Activated T-cell treated with anti-CD3 and anti-CD28 coated beads, Interleukin-2, amount 50 U/mL, for 72 hours (primary cell): ENCODE data around the gene RIPOR2. TPM values are rescaled to one million over a fixed set of nuclear protein-coding genes. Genes with fewer than 3 reads are reported as not detected.
"Not testable (repeated sequence)": the region's sequence is repeated elsewhere in the genome, so short reads cannot be mapped to it uniquely, and the experiment has no call there.

ENCODE experiments used
- ATAC-seq, 2 donors: fragments of 150-1000 bp; cut with Tn5 transposase; replicated peaks in 1 of 2; 2 replicates each; pipeline ENCODE4 v1.10.0; 2021; ENCODE audit warnings: moderate library complexity in 2 of 2, mild to moderate bottlenecking in 1 of 2
- DNase-seq, 2 donors: peaks; one replicate each; pipeline ENCODE4 v3.0.0; 2021 to 2022; ENCODE audit warnings: mixed read lengths in 1 of 2
- H3K27ac Mint-ChIP-seq: one replicate; pipeline ENCODE4 v1.8.0; 2022; ENCODE audit warnings: mild to moderate bottlenecking, moderate library complexity, mixed read lengths
- H3K27me3 Mint-ChIP-seq: one replicate; pipeline ENCODE4 v1.8.0; 2022; ENCODE audit warnings: low read depth, mixed read lengths
- H3K36me3 Mint-ChIP-seq, 2 donors: one replicate each; pipeline ENCODE4 v1.8.0; 2022; ENCODE audit warnings: mixed read lengths in 2 of 2, mild to moderate bottlenecking in 1 of 2; ENCODE audit not compliant: insufficient read depth in 2 of 2
- H3K4me1 Mint-ChIP-seq: one replicate; pipeline ENCODE4 v1.8.0; 2022; ENCODE audit warnings: low read depth, mixed read lengths
- H3K4me3 Mint-ChIP-seq, 2 donors: one replicate each; pipeline ENCODE4 v1.8.0; 2022; ENCODE audit warnings: mild to moderate bottlenecking in 2 of 2, mixed read lengths in 2 of 2, moderate library complexity in 2 of 2
- H3K9me3 Mint-ChIP-seq, 2 donors: one replicate each; pipeline ENCODE4 v1.8.0; 2022; ENCODE audit warnings: mixed read lengths in 2 of 2
- total RNA-seq, 2 donors: library from RNA; stranded (reverse); gene quantifications; one replicate each; pipeline ENCODE4 v1.2.3, GENCODE V29; 2022

The RIPOR2 gene
- total RNA-seq, 2 donors from 2014 or later: 67.0 to 69.7 TPM

GRCh38 chr6:24927985-24928745, 7.6 kb downstream of the RIPOR2 start:
- peaks cover 11 to 13% of the 10 kb centered on the region in 2 donors for H3K36me3 Mint-ChIP-seq

GRCh38 chr6:24927277-24927955, 8.3 kb downstream of the RIPOR2 start:
- H3K27me3 Mint-ChIP-seq: no peaks in the 10 kb centered on the region
- peaks cover 6 to 11% of the 10 kb centered on the region in 2 donors for H3K9me3 Mint-ChIP-seq
- peak overlapping the region; percentile 83 for H3K27ac Mint-ChIP-seq
- peak in 1 of 2 donors; percentile 56 for DNase-seq
- peaks cover 99% of the 10 kb centered on the region for H3K4me1 Mint-ChIP-seq
- peaks cover 11 to 13% of the 10 kb centered on the region in 2 donors for H3K36me3 Mint-ChIP-seq
- peak; percentile 3 to 13 for ATAC-seq
- H3K4me3 Mint-ChIP-seq: peak overlapping the region; percentile 64 to 86

More at GRCh38 chr6:24927985-24928745, 7.6 kb downstream of the RIPOR2 start:
- H3K9me3 Mint-ChIP-seq: peaks cover 6 to 11% of the 10 kb centered on the region in 2 donors
- ATAC-seq (peak; percentile 30 to 31), DNase-seq (peak in 1 of 2 donors; percentile 30)
- no peaks in the 10 kb centered on the region for H3K27me3 Mint-ChIP-seq
- peak overlapping the region; percentile 83 for H3K27ac Mint-ChIP-seq
- peaks cover 99% of the 10 kb centered on the region for H3K4me1 Mint-ChIP-seq
- peak overlapping the region; percentile 74 to 86 for H3K4me3 Mint-ChIP-seq

DNA sequence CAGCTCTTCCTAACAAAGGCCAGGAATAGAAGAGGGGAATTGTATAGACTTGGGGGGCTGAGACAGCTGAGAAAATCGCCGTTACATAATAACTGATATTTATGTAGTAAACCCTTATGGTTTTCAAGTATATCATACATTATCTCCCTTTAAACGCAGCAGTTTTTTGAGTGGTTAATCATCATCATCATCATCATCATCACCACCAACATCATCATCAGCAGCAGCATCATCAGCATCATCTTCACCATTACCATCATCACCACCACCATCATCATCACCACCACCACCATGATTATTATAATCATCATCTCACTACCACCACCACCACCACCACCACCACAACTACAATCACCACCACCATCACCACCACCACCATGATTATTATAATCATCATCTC, 9.1 kb downstream of the RIPOR2 start:
- not testable (repeated sequence) for H3K27me3 Mint-ChIP-seq, ATAC-seq, DNase-seq
- Mint-ChIP-seq H3K4me3 (peak overlapping the region; percentile 69 to 87), H3K4me1 (peaks cover 99% of the 10 kb centered on the region), H3K36me3 (peaks cover 11 to 13% of the 10 kb centered on the region in 2 donors), H3K9me3 (peaks cover 6 to 11% of the 10 kb centered on the region in 2 donors), H3K27ac (peak overlapping the region; percentile 91)

- H3K9me3 Mint-ChIP-seq: peaks cover 6 to 11% of the 10 kb centered on the region in 2 donors
- H3K36me3 Mint-ChIP-seq: peaks cover 11 to 13% of the 10 kb centered on the region in 2 donors
- peak overlapping the region; percentile 69 to 87 for H3K4me3 Mint-ChIP-seq
- DNase-seq (no peak), ATAC-seq (no peak)
- peaks cover 99% of the 10 kb centered on the region for H3K4me1 Mint-ChIP-seq
- H3K27me3 Mint-ChIP-seq: no peaks in the 10 kb centered on the region
- H3K27ac Mint-ChIP-seq: peak overlapping the region; percentile 91
Measured at GRCh38 chr6:24926192-24926591, 9.6 kb downstream of the RIPOR2 start.

DNA sequence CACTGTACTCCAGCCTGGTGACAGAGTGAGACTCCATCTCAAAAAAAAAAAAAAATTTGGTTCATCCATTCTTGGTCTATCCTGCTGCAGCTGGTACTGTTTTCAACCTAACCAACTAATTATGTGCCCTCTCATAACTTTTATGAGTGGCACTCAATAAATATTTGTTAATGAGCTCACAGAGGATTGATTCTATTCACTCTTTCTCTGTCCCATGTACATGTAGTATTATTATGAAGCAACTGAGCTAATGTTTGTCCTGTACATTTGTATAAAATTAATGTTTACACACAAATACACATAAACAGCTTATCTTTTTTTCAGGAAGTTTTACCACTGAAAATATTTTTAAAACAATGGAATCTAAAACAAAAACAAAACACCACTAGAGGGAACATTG, 10.1 kb downstream of the RIPOR2 start:
- DNase-seq: no peak
- Mint-ChIP-seq H3K27ac (peak overlapping the region; percentile 91), H3K4me1 (peaks cover 99% of the 10 kb centered on the region), H3K4me3 (peak overlapping the region; percentile 69 to 87), H3K9me3 (peaks cover 6 to 11% of the 10 kb centered on the region in 2 donors), H3K27me3 (no peaks in the 10 kb centered on the region), H3K36me3 (peaks cover 11 to 13% of the 10 kb centered on the region in 2 donors)
- ATAC-seq: no peak

GRCh38 chr6:24924580-24925356, 11.0 kb downstream of the RIPOR2 start:
- Mint-ChIP-seq H3K36me3 (peaks cover 11 to 13% of the 10 kb centered on the region in 2 donors), H3K4me3 (peak overlapping the region; percentile 69 to 87), H3K9me3 (peaks cover 6 to 11% of the 10 kb centered on the region in 2 donors), H3K27ac (peak overlapping the region; percentile 95), H3K4me1 (peaks cover 99% of the 10 kb centered on the region), H3K27me3 (no peaks in the 10 kb centered on the region)
- DNase-seq: peak; percentile 50 to 66
- peak; percentile 59 for ATAC-seq

DNA sequence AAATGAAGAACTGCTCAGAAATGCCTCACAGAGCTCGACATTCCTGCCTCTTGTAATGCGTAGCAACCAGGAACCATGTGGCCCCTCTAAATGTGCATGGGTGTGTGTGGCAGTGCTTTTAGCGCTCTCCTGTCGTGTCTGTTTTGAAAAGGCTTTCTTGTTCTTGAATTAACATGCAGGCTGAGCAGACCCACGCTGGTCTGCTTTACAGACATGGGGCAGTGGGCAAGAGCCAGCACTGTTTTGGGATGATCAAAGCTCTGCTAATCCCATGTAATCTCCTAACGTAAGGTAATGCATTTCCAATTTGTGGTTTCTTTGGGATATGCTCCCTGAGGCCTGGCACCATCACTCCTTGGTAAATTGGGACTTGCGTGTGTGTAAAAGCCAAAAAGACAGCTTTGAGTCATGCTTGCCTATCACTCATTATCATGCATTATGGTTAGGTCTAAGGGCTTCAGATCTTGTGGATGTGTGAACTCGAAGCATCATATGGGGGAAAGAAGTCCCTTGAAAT, 11.8 kb downstream of the RIPOR2 start:
- Mint-ChIP-seq H3K27me3 (no peaks in the 10 kb centered on the region), H3K4me1 (peaks cover 99% of the 10 kb centered on the region), H3K4me3 (peak overlapping the region; percentile 67 to 71), H3K9me3 (peaks cover 6 to 11% of the 10 kb centered on the region in 2 donors), H3K36me3 (peaks cover 11 to 12% of the 10 kb centered on the region in 2 donors), H3K27ac (peak overlapping the region; percentile 95)
- DNase-seq (peak in 1 of 2 donors; percentile 34), ATAC-seq (peak; percentile 57 to 58)

DNA sequence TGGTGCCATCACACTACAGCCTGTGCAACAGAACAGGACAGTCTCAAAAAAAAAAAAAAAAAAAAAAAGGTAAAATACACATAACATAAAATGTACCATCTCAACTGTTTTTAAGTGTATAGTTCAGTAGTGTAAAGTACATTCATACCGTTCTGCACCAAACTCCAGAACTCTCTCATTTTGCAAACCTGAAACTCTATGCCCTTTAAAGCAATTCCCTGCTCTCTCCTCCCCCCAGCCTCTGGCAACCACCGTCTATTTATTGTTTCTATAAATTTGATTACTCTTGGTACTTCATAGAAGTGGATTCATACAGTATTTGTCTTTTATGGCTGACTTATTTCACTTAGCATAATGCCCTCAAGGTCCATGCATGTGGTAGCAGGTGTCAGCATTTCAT, 12.9 kb downstream of the RIPOR2 start:
- peak overlapping the region; percentile 67 to 77 for H3K4me3 Mint-ChIP-seq
- DNase-seq: peak in 1 of 2 donors; percentile 34

GRCh38 chr6:24922170-24922569, 13.6 kb downstream of the RIPOR2 start:
- Mint-ChIP-seq H3K27me3 (no peaks in the 10 kb centered on the region), H3K4me3 (peak overlapping the region; percentile 67 to 77), H3K27ac (peak overlapping the region; percentile 95), H3K4me1 (peaks cover 98% of the 10 kb centered on the region), H3K9me3 (peaks cover 1 to 7% of the 10 kb centered on the region in 2 donors), H3K36me3 (peaks cover 5 to 7% of the 10 kb centered on the region in 2 donors)
- ATAC-seq: peak; percentile 6 to 30
- no peak for DNase-seq

More for the DNA sequence above, 12.9 kb downstream of the RIPOR2 start:
- peaks cover 100% of the 10 kb centered on the region for H3K4me1 Mint-ChIP-seq
- peak; percentile 19 to 36 for ATAC-seq
- no peaks in the 10 kb centered on the region for H3K27me3 Mint-ChIP-seq
- peak overlapping the region; percentile 95 for H3K27ac Mint-ChIP-seq
- peaks cover 11 to 12% of the 10 kb centered on the region in 2 donors for H3K36me3 Mint-ChIP-seq
- H3K9me3 Mint-ChIP-seq: peaks cover 6 to 11% of the 10 kb centered on the region in 2 donors

DNA sequence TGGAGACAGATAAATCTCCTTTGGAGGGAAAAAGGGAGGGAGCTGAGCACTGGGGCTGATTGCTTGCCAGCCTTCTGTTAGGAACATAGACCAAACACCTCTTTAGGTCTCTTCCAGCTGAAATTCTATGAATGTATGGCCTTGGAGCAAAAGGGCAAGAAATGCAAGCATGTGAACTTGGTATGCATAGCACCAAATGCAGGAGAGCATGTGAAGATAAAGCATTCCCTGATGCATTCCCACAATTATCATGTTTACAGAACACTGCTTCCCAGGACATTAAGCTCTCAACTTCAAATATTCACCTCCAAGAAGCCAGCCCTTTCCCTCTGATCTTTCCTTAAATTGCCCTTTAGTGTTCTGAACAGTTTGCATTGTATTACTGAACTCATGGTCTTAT, 15.6 kb downstream of the RIPOR2 start:
- no peak for ATAC-seq
- Mint-ChIP-seq H3K36me3 (no peaks in the 10 kb centered on the region), H3K27ac (peak overlapping the region; percentile 97), H3K27me3 (no peaks in the 10 kb centered on the region), H3K4me3 (peak overlapping the region; percentile 63 to 91), H3K9me3 (no peaks in the 10 kb centered on the region), H3K4me1 (peaks cover 94% of the 10 kb centered on the region)
- no peak for DNase-seq

- ATAC-seq (no peak), DNase-seq (no peak)
- H3K9me3 Mint-ChIP-seq: no peaks in the 10 kb centered on the region
- peak overlapping the region; percentile 97 for H3K27ac Mint-ChIP-seq
- H3K4me3 Mint-ChIP-seq: peak overlapping the region; percentile 63 to 91
- peaks cover 94% of the 10 kb centered on the region for H3K4me1 Mint-ChIP-seq
- no peaks in the 10 kb centered on the region for H3K27me3 Mint-ChIP-seq
- H3K36me3 Mint-ChIP-seq: no peaks in the 10 kb centered on the region
Measured at GRCh38 chr6:24919056-24919892, 16.5 kb downstream of the RIPOR2 start.

DNA sequence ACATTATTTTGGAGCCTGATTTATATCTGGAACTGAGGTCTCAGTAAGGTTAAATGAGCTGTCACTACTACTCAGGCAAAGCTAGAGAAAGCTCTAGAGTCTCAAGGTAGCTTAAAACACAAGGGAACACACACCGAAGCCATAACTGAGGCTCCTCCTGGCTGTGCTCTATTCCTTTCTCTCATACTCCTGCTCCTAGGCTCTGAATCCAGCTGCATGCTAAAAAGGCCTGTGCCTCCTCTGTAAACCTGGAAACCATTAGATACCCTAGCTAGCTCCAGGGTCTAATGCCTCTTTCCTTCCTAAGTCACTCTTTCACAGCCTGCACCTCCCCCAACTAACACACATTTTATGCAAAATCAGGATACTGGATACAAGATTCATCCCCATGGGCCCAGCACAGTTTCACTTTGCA, 17.1 kb downstream of the RIPOR2 start:
- no peaks in the 10 kb centered on the region for H3K36me3 Mint-ChIP-seq
- DNase-seq: no peak
- peaks cover 94% of the 10 kb centered on the region for H3K4me1 Mint-ChIP-seq
- H3K9me3 Mint-ChIP-seq: no peaks in the 10 kb centered on the region
- H3K27me3 Mint-ChIP-seq: no peaks in the 10 kb centered on the region
- H3K27ac Mint-ChIP-seq: peak overlapping the region; percentile 97
- ATAC-seq: peak in 1 of 2 donors; percentile 31
- H3K4me3 Mint-ChIP-seq: peak overlapping the region; percentile 63 to 91
